K562 (cell line): Measurements from ENCODE around the gene FMO2. TPM values are rescaled to one million over a fixed set of nuclear protein-coding genes. Genes with fewer than 3 reads are reported as not detected.

Experiments used
- ATAC-seq: fragments of 200-7000 bp; cut with Tn5 transposase; 3 replicates; pipeline ENCODE4 v1.9.1; 2020; ENCODE audit warnings: moderate library complexity
- BruUV-seq: library from RNA; stranded (reverse); fragments of 400-500 nt; replicated peaks from 2 replicates; lab custom pipeline; 2021; lab: Mats Ljungman, UMichigan
- CTCF ChIA-PET: fragments of 300-600 bp; formaldehyde crosslinking; extraction: SDS; loops from one replicate; lab custom pipeline; 2021; ENCODE audit warnings: low intra/inter-chr PET ratio; lab: Yijun Ruan, JAX
- POLR2A ChIA-PET: fragments of 300-600, 350-650 bp; sonication (Branson Sonifier 250); formaldehyde crosslinking; extraction: SDS; loops from one replicate; lab custom pipeline; 2021; ENCODE audit warnings: antibody characterized with exemption, inconsistent platforms; lab: Yijun Ruan, JAX
- DNase-seq, 4 experiments: peaks; one replicate each; pipeline versions ENCODE4 v3.0.0 to v3.0.0-alpha.2; 2011 to 2018; ENCODE audit warnings: low spot score in 3 of 4, mixed read lengths in 3 of 4; ENCODE audit errors: extremely low read depth in 1 of 4
- FAIRE-seq: peaks from 2 replicates; lab custom pipeline; 2011; peaks lifted over from hg19 to GRCh38; lab: Jason Lieb, UNC
- H2AFZ ChIP-seq: 2 replicates; pipeline ENCODE4 v1.6.0; 2011; ENCODE audit warnings: low read depth, low read length, control low read depth, inconsistent platforms
- H3K27ac ChIP-seq: fragments of 200-600 bp; 3 replicates; pipeline ENCODE4 v1.8.0; 2011; ENCODE audit warnings: low read depth, mild to moderate bottlenecking, control low read depth, inconsistent platforms, low read length, moderate library complexity, mixed read lengths; ENCODE audit errors: extremely low read depth
- H3K27me3 ChIP-seq, 2 experiments: fragments of 300-600 bp in 1 of 2; 2 replicates in 1 of 2; 3 replicates in 1 of 2; pipeline versions ENCODE4 v1.6.0 to v1.8.0; 2011; ENCODE audit warnings: inconsistent platforms in 2 of 2, low read length in 2 of 2, mild to moderate bottlenecking in 1 of 2, mixed read lengths in 1 of 2, moderate library complexity in 1 of 2; ENCODE audit not compliant: control insufficient read depth in 2 of 2, insufficient read depth in 2 of 2
- H3K36me3 ChIP-seq: fragments of 300-600 bp; 3 replicates; pipeline ENCODE4 v1.8.0; 2011; ENCODE audit warnings: mild to moderate bottlenecking, low read length, inconsistent platforms; ENCODE audit not compliant: control insufficient read depth, insufficient read depth
- H3K4me1 ChIP-seq, 2 experiments: fragments of 200-600 bp in 1 of 2; replicated peaks in 1 of 2; 2 replicates in 1 of 2; 3 replicates in 1 of 2; pipeline versions ENCODE4 v1.5.1 to v1.8.0; 2011; ENCODE audit warnings: inconsistent platforms in 2 of 2, low read length in 2 of 2, mild to moderate bottlenecking in 1 of 2, mixed read lengths in 1 of 2, moderate library complexity in 1 of 2; ENCODE audit not compliant: control insufficient read depth in 2 of 2, insufficient read depth in 2 of 2
- H3K4me2 ChIP-seq: 2 replicates; pipeline ENCODE4 v1.6.1; 2011; ENCODE audit warnings: low read length, control low read depth, inconsistent platforms, mixed read lengths; ENCODE audit not compliant: insufficient read depth
- H3K4me3 ChIP-seq: fragments of 200-600 bp; sonication (generic), shearing (Covaris generic); 2 replicates; pipeline ENCODE4 v1.5.1; 2016; ENCODE audit warnings: control low read depth, inconsistent platforms
- H3K79me2 ChIP-seq: fragments of 200-600 bp; 3 replicates; pipeline ENCODE4 v1.8.0; 2011; ENCODE audit warnings: low read length, inconsistent platforms; ENCODE audit not compliant: control insufficient read depth, insufficient read depth
- H3K9ac ChIP-seq, 2 experiments: 2 replicates each; pipeline versions ENCODE4 v1.6.0 to v1.6.1; 2011; ENCODE audit warnings: low read depth in 2 of 2, low read length in 2 of 2, control low read depth in 1 of 2, inconsistent platforms in 1 of 2, mild to moderate bottlenecking in 1 of 2, mixed read lengths in 1 of 2; ENCODE audit not compliant: insufficient read depth in 1 of 2
- H3K9me1 ChIP-seq: one replicate; pipeline ENCODE4 v1.6.0; 2011; ENCODE audit warnings: inconsistent platforms, mild to moderate bottlenecking, low read length, moderate library complexity; ENCODE audit not compliant: control insufficient read depth, insufficient read depth
- H3K9me3 ChIP-seq: replicated peaks from 2 replicates; pipeline ENCODE4 v1.5.1; 2011; ENCODE audit warnings: low read depth, low read length, inconsistent platforms; ENCODE audit not compliant: control insufficient read depth, insufficient read depth
- H4K20me1 ChIP-seq: replicated peaks from 2 replicates; pipeline ENCODE4 v1.6.1; 2011; ENCODE audit warnings: low read length, inconsistent platforms, mixed read lengths; ENCODE audit not compliant: control insufficient read depth, insufficient read depth
- CBX2 ChIP-seq: fragments of 200-600 bp; sonication (generic); IDR thresholded peaks from one replicate; pipeline ENCODE4 v1.6.1; 2012; ENCODE audit warnings: mild to moderate bottlenecking, low read length, inconsistent platforms; ENCODE audit not compliant: insufficient read depth, poor library complexity, severe bottlenecking
- HDAC1 ChIP-seq, 2 experiments: fragments of 450-650 bp; IDR thresholded peaks; 2 replicates each; pipeline ENCODE4 v1.6.1; 2016 to 2017; ENCODE audit warnings: inconsistent platforms in 1 of 2, mild to moderate bottlenecking in 1 of 2, moderate library complexity in 1 of 2
- POLR2AphosphoS5 ChIP-seq: IDR thresholded peaks from 2 replicates; pipeline ENCODE4 v1.6.1; 2011; ENCODE audit warnings: mild to moderate bottlenecking, low read depth, low read length, moderate library complexity; ENCODE audit not compliant: control insufficient read depth, insufficient read depth
- PTBP1 ChIP-seq: fragments of 200-400 bp; formaldehyde crosslinking; IDR thresholded peaks from 2 replicates; pipeline ENCODE4 v1.6.1; 2017; ENCODE audit warnings: low read depth, low read length
- RUNX1 ChIP-seq: sonication (generic); IDR thresholded peaks from 2 replicates; pipeline ENCODE4 v1.6.1; 2016; ENCODE audit warnings: antibody characterized with exemption, low read depth
- SOX6 ChIP-seq: fragments of 450-650 bp; IDR thresholded peaks from 2 replicates; pipeline ENCODE4 v1.6.1; 2014; ENCODE audit warnings: mild to moderate bottlenecking
- SP1 ChIP-seq: sonication (generic); formaldehyde crosslinking; IDR thresholded peaks from 2 replicates; pipeline ENCODE4 v1.8.1; 2022; ENCODE audit warnings: mild to moderate bottlenecking, missing genetic modification reagents
- ZNF584 ChIP-seq: fragments of 200-800 bp; sonication (Bioruptor generic); IDR thresholded peaks from 2 replicates; pipeline ENCODE4 v1.6.1; 2016; ENCODE audit warnings: low read depth, mild to moderate bottlenecking, missing genetic modification characterization, missing compliant biosample characterization
- ZNF695 ChIP-seq: fragments of 450-650 bp; formaldehyde crosslinking; IDR thresholded peaks from 2 replicates; pipeline ENCODE4 v1.4.0; 2020; ENCODE audit warnings: mild to moderate bottlenecking, moderate library complexity
- WGBS: fragments of 100-300 bp; shearing (Covaris generic); methylation state at CpG from one replicate; pipeline ENCODE4 v1.1.6; 2016; ENCODE audit warnings: low coverage, mixed read lengths; ENCODE audit not compliant: insufficient coverage; ENCODE audit errors: missing lambda C conversion rate; 5-methylcytosine and 5-hydroxymethylcytosine counted together
- in situ Hi-C: fragments of 300-500 bp; cut with MboI; formaldehyde crosslinking; loops from 4 replicates; pipeline ENCODE4 v1.15.0; 2018; ENCODE audit warnings: inconsistent platforms, mixed read lengths
- intact Hi-C: fragments of 100-400 bp; cut with micrococcal nuclease; formaldehyde crosslinking; loops from 2 replicates; pipeline ENCODE4 v1.14.2; 2022
- polyA plus RNA-seq, 8 experiments: library from polyadenylated mRNA; depleted of rRNA in 4 of 8; stranded (reverse) in 5 of 8; unstranded in 3 of 8; fragments of >200 nt; fragmentation: Nextera tagmentation in 2 of 8; fragmentation: Illumina TruSeq in 1 of 8; extraction: Ambion mirVana in 2 of 8; extraction: Trizol in 1 of 8; gene quantifications; 2 replicates each; pipeline versions ENCODE4 v1.2.1 to v1.2.3, GENCODE V29; 2011 to 2014; ENCODE audit warnings: inconsistent platforms in 1 of 8, missing spikeins in 1 of 8
- total RNA-seq, 7 experiments: library from RNA; depleted of rRNA in 6 of 7; stranded (reverse); fragments of >200 nt in 6 of 7; fragmentation: Illumina TruSeq in 2 of 7; extraction: Trizol in 2 of 7; gene quantifications; 2 replicates each; pipeline versions ENCODE4 v1.2.1 to v1.2.3, GENCODE V29; 2011 to 2021; ENCODE audit warnings: low replicate concordance in 1 of 7
- TF ChIP-seq, protein P1 (sequence below), 2 experiments: fragments of 450-650 bp in 1 of 2; IDR thresholded peaks; 2 replicates each; pipeline ENCODE4 v1.6.1; 2011 to 2017; ENCODE audit warnings: low read depth in 2 of 2, antibody characterized with exemption in 1 of 2, borderline replicate concordance in 1 of 2, low read length in 1 of 2, mild to moderate bottlenecking in 1 of 2, mixed read lengths in 1 of 2; ENCODE audit not compliant: control insufficient read depth in 1 of 2
- TF ChIP-seq, protein P2 (sequence below): sonication (generic); formaldehyde crosslinking; IDR thresholded peaks from 2 replicates; pipeline ENCODE4 v1.9.0; 2022; ENCODE audit warnings: mild to moderate bottlenecking, missing genetic modification reagents
- TF ChIP-seq, protein P3 (sequence below): sonication (generic); formaldehyde crosslinking; IDR thresholded peaks from 2 replicates; pipeline ENCODE4 v1.8.1; 2023; ENCODE audit warnings: mild to moderate bottlenecking, missing genetic modification reagents
- TF ChIP-seq, protein P4 (sequence below): fragments of 250-450 bp; sonication (Bioruptor Pico); IDR thresholded peaks from 2 replicates; pipeline ENCODE4 v1.6.1; 2021; ENCODE audit warnings: mild to moderate bottlenecking
- TF ChIP-seq, protein P5 (sequence below): fragments of 450-650 bp; conservative IDR thresholded peaks from 2 replicates; pipeline ENCODE4 v1.6.1; 2016; ENCODE audit warnings: missing genetic modification characterization, low read depth, mild to moderate bottlenecking, control low read depth, missing compliant biosample characterization

Gene FMO2
- total and polyA plus RNA-seq, 9 of the 15 experiments (the other 6 are each of a cell fraction or from before 2014, with no cell fraction given) = not detected

DNA sequence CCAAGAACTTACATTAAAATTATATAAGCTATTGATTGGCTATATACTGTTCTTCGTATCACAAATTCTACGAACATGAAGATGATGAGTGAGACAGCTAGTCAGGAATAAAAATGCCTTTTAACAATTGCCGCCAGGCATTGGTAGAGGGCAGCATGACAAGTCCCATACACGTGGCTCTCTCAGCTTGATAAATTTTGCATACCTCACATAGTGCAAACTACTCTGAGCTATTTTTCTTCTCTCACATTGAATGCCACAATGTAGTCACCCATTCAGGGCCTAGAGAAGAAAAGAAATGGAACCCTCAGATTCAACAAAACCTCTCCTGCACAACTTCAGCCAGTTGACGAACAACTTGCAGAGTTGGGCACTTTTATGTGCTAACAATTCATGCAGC, 27.0 kb upstream of the FMO2 start (continued):
- TF ChIP-seq, protein P1, sequence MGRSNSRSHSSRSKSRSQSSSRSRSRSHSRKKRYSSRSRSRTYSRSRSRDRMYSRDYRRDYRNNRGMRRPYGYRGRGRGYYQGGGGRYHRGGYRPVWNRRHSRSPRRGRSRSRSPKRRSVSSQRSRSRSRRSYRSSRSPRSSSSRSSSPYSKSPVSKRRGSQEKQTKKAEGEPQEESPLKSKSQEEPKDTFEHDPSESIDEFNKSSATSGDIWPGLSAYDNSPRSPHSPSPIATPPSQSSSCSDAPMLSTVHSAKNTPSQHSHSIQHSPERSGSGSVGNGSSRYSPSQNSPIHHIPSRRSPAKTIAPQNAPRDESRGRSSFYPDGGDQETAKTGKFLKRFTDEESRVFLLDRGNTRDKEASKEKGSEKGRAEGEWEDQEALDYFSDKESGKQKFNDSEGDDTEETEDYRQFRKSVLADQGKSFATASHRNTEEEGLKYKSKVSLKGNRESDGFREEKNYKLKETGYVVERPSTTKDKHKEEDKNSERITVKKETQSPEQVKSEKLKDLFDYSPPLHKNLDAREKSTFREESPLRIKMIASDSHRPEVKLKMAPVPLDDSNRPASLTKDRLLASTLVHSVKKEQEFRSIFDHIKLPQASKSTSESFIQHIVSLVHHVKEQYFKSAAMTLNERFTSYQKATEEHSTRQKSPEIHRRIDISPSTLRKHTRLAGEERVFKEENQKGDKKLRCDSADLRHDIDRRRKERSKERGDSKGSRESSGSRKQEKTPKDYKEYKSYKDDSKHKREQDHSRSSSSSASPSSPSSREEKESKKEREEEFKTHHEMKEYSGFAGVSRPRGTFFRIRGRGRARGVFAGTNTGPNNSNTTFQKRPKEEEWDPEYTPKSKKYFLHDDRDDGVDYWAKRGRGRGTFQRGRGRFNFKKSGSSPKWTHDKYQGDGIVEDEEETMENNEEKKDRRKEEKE (IDR thresholded peaks at IDR 0.05; ENCODE audit: borderline replicate concordance in 1 of 2, control insufficient read depth in 1 of 2, low read depth in 2 of 2, low read length in 1 of 2) = no peak
- TF ChIP-seq SP1 (CRISPR knock-in tag) (no peak), POLR2AphosphoS5 (no peak), HDAC1 (IDR thresholded peaks at IDR 0.05) (no peak)

DNA sequence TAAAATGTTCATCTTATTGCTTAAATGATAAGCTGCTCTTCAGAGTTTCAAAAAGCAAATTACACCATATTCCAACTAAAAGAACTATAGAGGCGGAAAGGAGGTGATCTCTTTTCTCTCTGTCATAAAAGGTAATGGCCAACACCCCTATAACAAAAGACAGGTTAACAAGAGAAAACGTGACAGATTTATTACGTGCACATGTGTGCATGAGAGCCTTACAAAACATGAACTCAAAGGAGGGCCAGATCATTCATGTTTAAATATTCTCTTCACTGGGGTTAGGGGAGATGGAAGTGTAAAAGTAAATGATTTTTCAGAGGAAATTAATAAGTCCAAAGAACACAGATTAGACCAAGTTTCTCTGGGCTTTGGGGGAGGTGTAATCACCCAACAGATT, 26.5 kb upstream of the FMO2 start:
- intact Hi-C loops (no loop called here), in situ Hi-C loops (no loop called here)
- BruUV-seq = no TSS peak
- Histone ChIP-seq H3K4me1 (no peaks in the 10 kb centered on the region), H3K79me2 (no peaks in the 10 kb centered on the region), H3K36me3 (no peaks in the 10 kb centered on the region), H2AFZ (no peak overlapping the region), H3K27ac (no peak overlapping the region), H3K9me3 (no peaks in the 10 kb centered on the region; the same call in 1 of the 2 replicates), H3K9ac (no peak overlapping the region), H4K20me1 (no peaks in the 10 kb centered on the region), H3K9me1 (no peaks in the 10 kb centered on the region), H3K27me3 (no peaks in the 10 kb centered on the region), H3K4me2 (no peak overlapping the region), H3K4me3 (no peak overlapping the region)
- ATAC-seq (no peak), FAIRE-seq (no peak), DNase-seq (no peak)
- TF ChIP-seq ZNF695 (CRISPR knock-in tag) (no peak), CBX2 (no peak), PTBP1 (no peak), SOX6 (no peak), ZNF584 (CRISPR knock-in tag) (no peak), RUNX1 (no peak)
- TF ChIP-seq, protein P2, sequence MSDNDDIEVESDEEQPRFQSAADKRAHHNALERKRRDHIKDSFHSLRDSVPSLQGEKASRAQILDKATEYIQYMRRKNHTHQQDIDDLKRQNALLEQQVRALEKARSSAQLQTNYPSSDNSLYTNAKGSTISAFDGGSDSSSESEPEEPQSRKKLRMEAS (CRISPR knock-in tag) = no peak
- TF ChIP-seq, protein P3, sequence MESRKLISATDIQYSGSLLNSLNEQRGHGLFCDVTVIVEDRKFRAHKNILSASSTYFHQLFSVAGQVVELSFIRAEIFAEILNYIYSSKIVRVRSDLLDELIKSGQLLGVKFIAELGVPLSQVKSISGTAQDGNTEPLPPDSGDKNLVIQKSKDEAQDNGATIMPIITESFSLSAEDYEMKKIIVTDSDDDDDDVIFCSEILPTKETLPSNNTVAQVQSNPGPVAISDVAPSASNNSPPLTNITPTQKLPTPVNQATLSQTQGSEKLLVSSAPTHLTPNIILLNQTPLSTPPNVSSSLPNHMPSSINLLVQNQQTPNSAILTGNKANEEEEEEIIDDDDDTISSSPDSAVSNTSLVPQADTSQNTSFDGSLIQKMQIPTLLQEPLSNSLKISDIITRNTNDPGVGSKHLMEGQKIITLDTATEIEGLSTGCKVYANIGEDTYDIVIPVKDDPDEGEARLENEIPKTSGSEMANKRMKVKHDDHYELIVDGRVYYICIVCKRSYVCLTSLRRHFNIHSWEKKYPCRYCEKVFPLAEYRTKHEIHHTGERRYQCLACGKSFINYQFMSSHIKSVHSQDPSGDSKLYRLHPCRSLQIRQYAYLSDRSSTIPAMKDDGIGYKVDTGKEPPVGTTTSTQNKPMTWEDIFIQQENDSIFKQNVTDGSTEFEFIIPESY (CRISPR knock-in tag) = no peak
- TF ChIP-seq, protein P4, sequence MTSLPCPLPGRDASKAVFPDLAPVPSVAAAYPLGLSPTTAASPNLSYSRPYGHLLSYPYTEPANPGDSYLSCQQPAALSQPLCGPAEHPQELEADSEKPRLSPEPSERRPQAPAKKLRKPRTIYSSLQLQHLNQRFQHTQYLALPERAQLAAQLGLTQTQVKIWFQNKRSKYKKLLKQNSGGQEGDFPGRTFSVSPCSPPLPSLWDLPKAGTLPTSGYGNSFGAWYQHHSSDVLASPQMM (CRISPR knock-in tag) = no peak
- TF ChIP-seq, protein P5, sequence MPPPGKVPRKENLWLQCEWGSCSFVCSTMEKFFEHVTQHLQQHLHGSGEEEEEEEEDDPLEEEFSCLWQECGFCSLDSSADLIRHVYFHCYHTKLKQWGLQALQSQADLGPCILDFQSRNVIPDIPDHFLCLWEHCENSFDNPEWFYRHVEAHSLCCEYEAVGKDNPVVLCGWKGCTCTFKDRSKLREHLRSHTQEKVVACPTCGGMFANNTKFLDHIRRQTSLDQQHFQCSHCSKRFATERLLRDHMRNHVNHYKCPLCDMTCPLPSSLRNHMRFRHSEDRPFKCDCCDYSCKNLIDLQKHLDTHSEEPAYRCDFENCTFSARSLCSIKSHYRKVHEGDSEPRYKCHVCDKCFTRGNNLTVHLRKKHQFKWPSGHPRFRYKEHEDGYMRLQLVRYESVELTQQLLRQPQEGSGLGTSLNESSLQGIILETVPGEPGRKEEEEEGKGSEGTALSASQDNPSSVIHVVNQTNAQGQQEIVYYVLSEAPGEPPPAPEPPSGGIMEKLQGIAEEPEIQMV (tag) = no peak
- POLR2A ChIA-PET = no interaction called here
- WGBS = 2% methylated on average over 3 of the region's 3 CpGs
- CTCF ChIA-PET = no interaction called here
